HG02623 (cell line): ENCODE data around the gene SMIM10L1.

Experiments used
- ATAC-seq: cut with Tn5 transposase; IDR thresholded peaks from one replicate; pipeline ENCODE4 v1.9.1; 2021; ENCODE audit warnings: moderate library complexity; ENCODE audit not compliant: unreplicated experiment

The SMIM10L1 gene

DNA sequence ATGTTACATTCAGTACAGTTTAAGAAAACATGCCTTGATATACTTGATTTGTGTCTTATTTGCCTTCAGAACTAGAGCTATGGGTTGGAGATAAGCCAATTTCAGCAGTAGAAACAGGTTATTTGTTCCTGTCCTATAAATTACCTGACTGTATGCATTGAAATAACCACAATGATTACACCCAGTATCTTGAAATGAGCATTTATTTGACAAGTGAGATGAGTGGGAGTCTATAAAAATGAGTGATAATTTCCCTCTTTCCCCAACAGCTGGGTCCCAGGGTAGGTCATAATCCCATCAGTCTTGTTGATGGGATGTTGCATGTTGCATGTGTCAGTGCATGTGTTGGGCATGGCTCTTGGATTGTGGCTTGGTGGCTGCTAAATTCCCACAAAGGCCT is 12.0 kb downstream of the SMIM10L1 start:
- ATAC-seq: no peak

- ATAC-seq: no peak
Measured at GRCh38 chr12:11186837-11187236, 15.8 kb downstream of the SMIM10L1 start, which contains the start of gene TAS2R42. TSS of gene TAS2R42 (minus strand) at chr12:11186937. CDS start at chr12:11186937, 0 bp downstream.

GRCh38 chr12:11202811-11203210 is 31.8 kb downstream of the SMIM10L1 start:
- no peak for ATAC-seq

DNA sequence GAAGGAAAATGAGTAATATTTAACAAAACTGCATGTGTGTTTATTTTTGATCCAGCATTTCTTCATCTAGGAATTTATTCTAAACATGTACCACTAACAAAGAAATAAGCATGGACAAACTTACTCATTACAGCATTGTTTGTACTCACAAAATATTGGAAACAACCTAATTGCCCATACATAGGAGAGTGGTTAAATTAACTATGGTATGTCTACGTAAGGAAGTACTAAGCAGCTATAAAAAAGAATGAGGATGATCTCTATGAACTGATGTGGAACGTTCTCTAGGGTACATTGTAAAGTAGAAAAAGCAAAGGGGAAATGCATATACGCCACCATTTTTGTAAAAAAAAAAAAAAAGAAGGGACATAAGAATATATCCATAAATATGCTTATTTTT is 33.2 kb downstream of the SMIM10L1 start:
- ATAC-seq: no peak

DNA sequence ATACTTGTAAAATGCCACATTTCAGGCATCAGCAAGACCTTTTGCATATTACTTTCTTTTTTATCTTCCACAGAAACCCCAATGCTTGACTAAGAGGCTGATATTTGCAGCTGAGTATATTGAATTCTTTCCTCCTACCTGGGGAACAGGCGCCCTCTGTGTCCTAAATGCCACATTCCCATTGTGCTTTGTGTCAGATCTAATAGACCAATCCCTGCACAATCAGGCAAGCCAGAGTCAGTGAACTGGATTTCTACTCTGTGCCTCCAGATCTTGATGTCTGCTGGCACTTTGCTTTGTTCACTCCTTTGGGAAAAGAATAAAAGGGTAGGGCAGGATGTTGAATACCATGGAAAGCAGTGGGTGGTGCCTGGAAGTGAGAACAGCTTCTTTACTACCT is 38.1 kb downstream of the SMIM10L1 start:
- ATAC-seq: no peak
